Naive thymus-derived CD4-positive, alpha-beta T cell (primary cell): ENCODE data around the gene FAM32A. TPM values are rescaled to one million over a fixed set of nuclear protein-coding genes. Genes with fewer than 3 reads are reported as not detected.
"Not testable (repeated sequence)": the region's sequence is repeated elsewhere in the genome, so short reads cannot be mapped to it uniquely, and the experiment has no call there.

Experiments
- ATAC-seq: fragments of 150-1000 bp; cut with Tn5 transposase; 2 replicates; pipeline ENCODE4 v1.10.0; 2021; ENCODE audit warnings: mild to moderate bottlenecking, moderate library complexity
- CTCF ChIA-PET: fragments of 350-600 bp; sonication (Branson Sonifier 250); formaldehyde crosslinking; loops from one replicate; lab custom pipeline; 2021; ENCODE audit warnings: antibody characterized with exemption; lab: Charles Lee
- POLR2A ChIA-PET: fragments of 350-600 bp; sonication (Branson Sonifier 250); formaldehyde crosslinking; loops from one replicate; lab custom pipeline; 2021; ENCODE audit warnings: antibody characterized with exemption, inconsistent platforms; lab: Charles Lee
- DNase-seq, 9 donors: peaks; one replicate each; pipeline versions ENCODE4 v3.0.0 to v3.0.0-alpha.2; 2020 to 2022; ENCODE audit warnings: mixed read lengths in 1 of 9
- H3K27ac ChIP-seq: one replicate; pipeline ENCODE4 v1.7.0; 2013; ENCODE audit warnings: mild to moderate bottlenecking, low read depth, low read length, moderate library complexity
- H3K27me3 ChIP-seq, 2 donors: one replicate each; pipeline ENCODE4 v1.7.0; 2013; ENCODE audit warnings: low read length in 2 of 2, mild to moderate bottlenecking in 2 of 2, moderate library complexity in 2 of 2; ENCODE audit not compliant: control insufficient read depth in 2 of 2, insufficient read depth in 2 of 2
- H3K36me3 ChIP-seq, 3 experiments: 1 replicate in 2 of 3; 2 replicates in 1 of 3; pipeline ENCODE4 v1.7.0; 2013; ENCODE audit warnings: low read length in 3 of 3, mild to moderate bottlenecking in 3 of 3, moderate library complexity in 1 of 3; ENCODE audit not compliant: insufficient read depth in 3 of 3, control insufficient read depth in 2 of 3
- H3K4me1 ChIP-seq, 2 donors: one replicate each; pipeline ENCODE4 v1.7.0; 2013; ENCODE audit warnings: low read length in 2 of 2, mild to moderate bottlenecking in 2 of 2, moderate library complexity in 1 of 2; ENCODE audit not compliant: control insufficient read depth in 2 of 2, insufficient read depth in 2 of 2
- H3K4me3 ChIP-seq: 2 replicates; pipeline ENCODE4 v1.7.0; 2013; ENCODE audit warnings: mild to moderate bottlenecking, low read length
- H3K9me3 ChIP-seq, 3 experiments: 1 replicate in 2 of 3; 2 replicates in 1 of 3; pipeline ENCODE4 v1.7.0; 2013; ENCODE audit warnings: low read length in 3 of 3; ENCODE audit not compliant: control insufficient read depth in 2 of 3
- H3K27ac Mint-ChIP-seq, 9 donors: one replicate each; pipeline ENCODE4 v1.8.0; 2020 to 2022; ENCODE audit warnings: mixed read lengths in 9 of 9, mild to moderate bottlenecking in 8 of 9, moderate library complexity in 5 of 9, inconsistent platforms in 2 of 9
- H3K27me3 Mint-ChIP-seq, 5 donors: one replicate each; pipeline ENCODE4 v1.8.0; 2021 to 2022; ENCODE audit warnings: mixed read lengths in 5 of 5, mild to moderate bottlenecking in 1 of 5
- H3K36me3 Mint-ChIP-seq, 5 donors: one replicate each; pipeline ENCODE4 v1.8.0; 2020 to 2022; ENCODE audit warnings: mixed read lengths in 5 of 5, mild to moderate bottlenecking in 3 of 5, inconsistent platforms in 1 of 5
- H3K4me1 Mint-ChIP-seq, 7 donors: one replicate each; pipeline ENCODE4 v1.8.0; 2020 to 2022; ENCODE audit warnings: mixed read lengths in 7 of 7, mild to moderate bottlenecking in 3 of 7, inconsistent platforms in 1 of 7
- H3K4me3 Mint-ChIP-seq, 10 donors: one replicate each; pipeline ENCODE4 v1.8.0; 2020 to 2022; ENCODE audit warnings: mild to moderate bottlenecking in 10 of 10, mixed read lengths in 10 of 10, moderate library complexity in 6 of 10, inconsistent platforms in 2 of 10
- H3K9me3 Mint-ChIP-seq, 11 donors: one replicate each; pipeline ENCODE4 v1.8.0; 2020 to 2022; ENCODE audit warnings: mixed read lengths in 11 of 11, mild to moderate bottlenecking in 4 of 11, inconsistent platforms in 1 of 11, moderate library complexity in 1 of 11
- intact Hi-C, 2 donors: fragments of 100-400 bp; cut with micrococcal nuclease; formaldehyde crosslinking; loops; one replicate each; pipeline ENCODE4 v1.15.1; 2023
- polyA plus RNA-seq, 2 donors: library from polyadenylated mRNA; unstranded; fragments of 300-500 nt; fragmentation: Illumina TruSeq; gene quantifications; one replicate each; pipeline ENCODE4 v1.2.3, GENCODE V29; 2021
- total RNA-seq, 6 experiments: library from RNA in 5 of 6; stranded (reverse) in 5 of 6; gene quantifications; 1 replicate in 5 of 6; 2 replicates in 1 of 6; pipeline ENCODE4 v1.2.3 and lab custom pipeline; 2021 to 2026

FAM32A gene
- total and polyA plus RNA-seq, 7 experiments from 2014 or later = 45.9 to 177 (median 66.3) TPM

GRCh38 chr19:16168465-16169081 lies 16.6 kb upstream of the FAM32A start:
- Histone ChIP-seq H3K36me3 (no peaks in the 10 kb centered on the region), H3K27me3 (no peaks in the 10 kb centered on the region), H3K4me3 (no peak overlapping the region), H3K27ac (no peak overlapping the region), H3K4me1 (peaks cover 0 to 6% of the 10 kb centered on the region in 2 donors), H3K9me3 (no peaks in the 10 kb centered on the region)
- Mint-ChIP-seq H3K4me3 (peak overlapping the region in 1 of 10 donors; percentile 23), H3K27ac (peak overlapping the region in 1 of 9 donors; percentile 60), H3K36me3 (no peaks in the 10 kb centered on the region), H3K9me3 (no peaks in the 10 kb centered on the region), H3K27me3 (no peaks in the 10 kb centered on the region), H3K4me1 (peaks cover 0 to 18% (median 0%) of the 10 kb centered on the region in 7 donors)
- ChIA-PET CTCF (interaction anchor here (0.8 to 1.0 kb wide), 2 partner anchors 12 to 102 kb away, joined by 3 read pairs; no protein-coding TSS in a partner anchor), POLR2A (no interaction called here)
- no peak for DNase-seq
- intact Hi-C loops = loop anchor here in 1 of 2 donors (1.0 kb wide), 1 partner anchor 49 kb away; no protein-coding TSS in a partner anchor
- peak; percentile 70 for ATAC-seq

GRCh38 chr19:16170134-16170533 lies 15.1 kb upstream of the FAM32A start:
- Histone ChIP-seq H3K27ac (no peak overlapping the region), H3K36me3 (no peaks in the 10 kb centered on the region), H3K27me3 (no peaks in the 10 kb centered on the region), H3K4me1 (peaks cover 0 to 6% of the 10 kb centered on the region in 2 donors), H3K9me3 (no peaks in the 10 kb centered on the region), H3K4me3 (no peak overlapping the region)
- no peak for DNase-seq
- CTCF ChIA-PET = no interaction called here
- no peak overlapping the region for H3K27ac Mint-ChIP-seq
- no peak overlapping the region for H3K4me3 Mint-ChIP-seq
- POLR2A ChIA-PET = no interaction called here
- H3K36me3 Mint-ChIP-seq = no peaks in the 10 kb centered on the region
- no peak for ATAC-seq
- intact Hi-C loops = no loop called here
- peaks cover 0 to 18% (median 0%) of the 10 kb centered on the region in 7 donors for H3K4me1 Mint-ChIP-seq
- no peaks in the 10 kb centered on the region for H3K27me3 Mint-ChIP-seq
- H3K9me3 Mint-ChIP-seq = no peaks in the 10 kb centered on the region

- Mint-ChIP-seq H3K36me3 (no peaks in the 10 kb centered on the region), H3K27me3 (peaks cover 0 to 4% (median 0%) of the 10 kb centered on the region in 5 donors), H3K9me3 (peaks cover 0 to 3% (median 0%) of the 10 kb centered on the region in 11 donors), H3K27ac (no peak overlapping the region), H3K4me1 (peaks cover 0 to 7% (median 0%) of the 10 kb centered on the region in 7 donors), H3K4me3 (no peak overlapping the region)
- Histone ChIP-seq H3K27ac (no peak overlapping the region), H3K9me3 (no peaks in the 10 kb centered on the region), H3K4me3 (no peak overlapping the region), H3K4me1 (no peaks in the 10 kb centered on the region), H3K36me3 (no peaks in the 10 kb centered on the region), H3K27me3 (no peaks in the 10 kb centered on the region)
- ChIA-PET POLR2A (no interaction called here), CTCF (no interaction called here)
- DNase-seq (no peak), ATAC-seq (no peak)
- intact Hi-C loops = no loop called here
These were observed 9.3 kb upstream of the FAM32A start for GRCh38 chr19:16175954-16176353.

- H3K36me3 Mint-ChIP-seq, ATAC-seq, H3K4me3 ChIP-seq, H3K4me3 Mint-ChIP-seq, H3K4me1 Mint-ChIP-seq, DNase-seq, H3K27me3 Mint-ChIP-seq, H3K9me3 Mint-ChIP-seq, intact Hi-C loops, H3K4me1 ChIP-seq, H3K27ac ChIP-seq, H3K9me3 ChIP-seq, H3K27ac Mint-ChIP-seq, H3K36me3 ChIP-seq, H3K27me3 ChIP-seq, POLR2A ChIA-PET: not testable (repeated sequence)
- CTCF ChIA-PET = interaction anchor here (1.0 to 1.4 kb wide), 2 partner anchors 113 to 137 kb away, joined by 3 to 5 read pairs; no protein-coding TSS in a partner anchor
These were observed 6.3 kb upstream of the FAM32A start for GRCh38 chr19:16178866-16179265.

- CTCF ChIA-PET = interaction anchor here (0.7 kb wide), 1 partner anchor 8 kb away, joined by 5 read pairs; no protein-coding TSS in a partner anchor
- peaks cover 0 to 6% (median 0%) of the 10 kb centered on the region in 5 donors for H3K27me3 Mint-ChIP-seq
- peaks cover 0 to 5% (median 3%) of the 10 kb centered on the region in 5 donors for H3K36me3 Mint-ChIP-seq
These were observed 4.6 kb upstream of the FAM32A start for GRCh38 chr19:16180611-16181010.

GRCh38 chr19:16184665-16185122 lies 516 bp upstream of the FAM32A start:
- H3K4me1 ChIP-seq = peaks cover 13 to 16% of the 10 kb centered on the region in 2 donors
- CTCF ChIA-PET = interaction anchor here (0.5 to 2.8 kb wide), 14 partner anchors 10 to 233 kb away, joined by 3 to 12 read pairs (median 4); partner anchors contain the start of gene AP1M1
- H3K36me3 ChIP-seq = peaks cover 0 to 29% (median 10%) of the 10 kb centered on the region in 3 experiments
- intact Hi-C loops = loop anchor here (1.0 kb wide), 11 partner anchors 13 to 358 kb away; partner anchors contain the start of genes AP1M1 (in 2 of the 2), RAB8A (in 2 of the 2), CHERP (in 1 of the 2) and HSH2D (in 1 of the 2)
- peaks cover 4 to 18% (median 8%) of the 10 kb centered on the region in 5 donors for H3K36me3 Mint-ChIP-seq
- no peak for ATAC-seq
- H3K9me3 Mint-ChIP-seq = peaks cover 0 to 5% (median 0%) of the 10 kb centered on the region in 11 donors
- peak overlapping the region; percentile 90 to 100 (median 99) for H3K4me3 Mint-ChIP-seq
- peaks cover 0 to 4% of the 10 kb centered on the region in 2 donors for H3K27me3 ChIP-seq
- peak overlapping the region; percentile 33 for H3K27ac ChIP-seq
- peak overlapping the region; percentile 97 for H3K4me3 ChIP-seq
- H3K27ac Mint-ChIP-seq = peak overlapping the region; percentile 94 to 100 (median 96)
- H3K4me1 Mint-ChIP-seq = peaks cover 9 to 42% (median 33%) of the 10 kb centered on the region in 7 donors
- no peak for DNase-seq
- peaks cover 0 to 5% (median 0%) of the 10 kb centered on the region in 5 donors for H3K27me3 Mint-ChIP-seq
- no peaks in the 10 kb centered on the region for H3K9me3 ChIP-seq
- POLR2A ChIA-PET = interaction anchor here (0.5 to 2.4 kb wide), 23 partner anchors 10 to 348 kb away, joined by 3 to 26 read pairs (median 6); partner anchors contain the start of genes AP1M1, KLF2 and RAB8A

More at GRCh38 chr19:16180611-16181010, 4.6 kb upstream of the FAM32A start:
- POLR2A ChIA-PET = no interaction called here
- Mint-ChIP-seq H3K27ac (no peak overlapping the region), H3K9me3 (peaks cover 0 to 5% (median 0%) of the 10 kb centered on the region in 11 donors), H3K4me1 (peaks cover 0 to 16% (median 14%) of the 10 kb centered on the region in 7 donors), H3K4me3 (no peak overlapping the region)
- no peak for ATAC-seq
- no peak for DNase-seq
- intact Hi-C loops = no loop called here
- no peak overlapping the region for H3K27ac ChIP-seq
- peaks cover 0 to 5% of the 10 kb centered on the region in 2 donors for H3K4me1 ChIP-seq
- no peaks in the 10 kb centered on the region for H3K9me3 ChIP-seq
- H3K4me3 ChIP-seq = no peak overlapping the region
- peaks cover 0 to 4% of the 10 kb centered on the region in 2 donors for H3K27me3 ChIP-seq
- H3K36me3 ChIP-seq = peaks cover 0 to 4% (median 0%) of the 10 kb centered on the region in 3 experiments
